IMR-90 (cell line): Measurements from ENCODE around the gene NPC1. TPM values are rescaled to one million over a fixed set of nuclear protein-coding genes. Genes with fewer than 3 reads are reported as not detected.

Experiments
- ATAC-seq: fragments of 200-7000 bp; cut with Tn5 transposase; 2 replicates; pipeline ENCODE4 v1.9.1; 2020; ENCODE audit warnings: low read depth, mild to moderate bottlenecking, moderate library complexity
- BruUV-seq: library from RNA; stranded (reverse); fragments of 400-500 nt; replicated peaks from 2 replicates; lab custom pipeline; 2021; lab: Mats Ljungman, UMichigan
- CTCF ChIA-PET: fragments of 300-600 bp; formaldehyde crosslinking; extraction: SDS; loops from one replicate; lab custom pipeline; 2021; ENCODE audit warnings: antibody characterized with exemption; lab: Yijun Ruan, JAX
- POLR2A ChIA-PET: fragments of 300-600 bp; sonication (Branson Sonifier 250); formaldehyde crosslinking; loops from one replicate; lab custom pipeline; 2022; ENCODE audit warnings: antibody characterized with exemption; ENCODE audit not compliant: unreplicated experiment; lab: Charles Lee
- DNase-seq: peaks from one replicate; pipeline ENCODE4 v3.0.0; 2013
- H2AFZ ChIP-seq: replicated peaks from 2 replicates; pipeline ENCODE3; 2013; ENCODE audit warnings: low read length, mild to moderate bottlenecking; ENCODE audit not compliant: poor library complexity
- H2AK5ac ChIP-seq: 2 replicates; pipeline ENCODE4 v1.6.1; 2013; ENCODE audit warnings: low read depth, low read length, inconsistent platforms
- H2AK9ac ChIP-seq: replicated peaks from 2 replicates; pipeline ENCODE3; 2013; ENCODE audit warnings: mild to moderate bottlenecking, low read depth, low read length, moderate library complexity; ENCODE audit not compliant: poor library complexity
- H2BK120ac ChIP-seq: 2 replicates; pipeline ENCODE4 v1.6.1; 2013; ENCODE audit warnings: low read depth, low read length, inconsistent platforms
- H2BK15ac ChIP-seq: 3 replicates; pipeline ENCODE4 v1.6.1; 2013; ENCODE audit warnings: low read depth, low read length, inconsistent platforms
- H2BK20ac ChIP-seq: 2 replicates; pipeline ENCODE4 v1.6.1; 2013; ENCODE audit warnings: low read depth, mild to moderate bottlenecking, inconsistent platforms, low read length, moderate library complexity
- H2BK5ac ChIP-seq: 2 replicates; pipeline ENCODE4 v1.6.1; 2013; ENCODE audit warnings: mild to moderate bottlenecking, low read depth, low read length, inconsistent platforms; ENCODE audit not compliant: poor library complexity, severe bottlenecking
- H3K14ac ChIP-seq: replicated peaks from 2 replicates; pipeline ENCODE4 v1.6.1; 2013; ENCODE audit warnings: low read depth, low read length, inconsistent platforms
- H3K18ac ChIP-seq: 2 replicates; pipeline ENCODE4 v1.6.1; 2013; ENCODE audit warnings: low read depth, low read length, control low read depth
- H3K23ac ChIP-seq: 2 replicates; pipeline ENCODE4 v1.6.1; 2013; ENCODE audit warnings: low read depth, low read length, inconsistent platforms
- H3K27ac ChIP-seq: 2 replicates; pipeline ENCODE4 v1.5.1; 2013; ENCODE audit warnings: mild to moderate bottlenecking, control low read depth, low read length; ENCODE audit not compliant: insufficient read depth
- H3K27me3 ChIP-seq: 2 replicates; pipeline ENCODE4 v1.6.1; 2013; ENCODE audit warnings: low read length; ENCODE audit not compliant: control insufficient read depth, insufficient read depth
- H3K36me3 ChIP-seq: 2 replicates; pipeline ENCODE4 v1.6.1; 2013; ENCODE audit warnings: low read length, mixed read lengths; ENCODE audit not compliant: control insufficient read depth, insufficient read depth
- H3K4ac ChIP-seq: 2 replicates; pipeline ENCODE4 v1.6.1; 2013; ENCODE audit warnings: low read depth, low read length, inconsistent platforms
- H3K4me1 ChIP-seq: 2 replicates; pipeline ENCODE4 v1.6.1; 2013; ENCODE audit warnings: low read length, mixed read lengths; ENCODE audit not compliant: control insufficient read depth, insufficient read depth
- H3K4me2 ChIP-seq: 2 replicates; pipeline ENCODE4 v1.6.1; 2013; ENCODE audit warnings: low read depth, mild to moderate bottlenecking, control low read depth, low read length, moderate library complexity
- H3K4me3 ChIP-seq: 2 replicates; pipeline ENCODE4 v1.5.1; 2013; ENCODE audit warnings: low read depth, mild to moderate bottlenecking, control low read depth, low read length, moderate library complexity; ENCODE audit not compliant: insufficient read depth
- H3K56ac ChIP-seq: 2 replicates; pipeline ENCODE4 v1.6.1; 2013; ENCODE audit warnings: low read length, inconsistent platforms; ENCODE audit not compliant: insufficient read depth; ENCODE audit errors: extremely low read depth
- H3K79me1 ChIP-seq, 2 experiments: 2 replicates each; pipeline ENCODE4 v1.6.1; 2013; ENCODE audit warnings: low read length in 2 of 2, inconsistent platforms in 1 of 2, low read depth in 1 of 2
- H3K9ac ChIP-seq: 2 replicates; pipeline ENCODE4 v1.6.1; 2013; ENCODE audit warnings: low read depth, low read length, control low read depth
- H3K9me1 ChIP-seq: 2 replicates; pipeline ENCODE4 v1.6.1; 2013; ENCODE audit warnings: low read length, inconsistent platforms; ENCODE audit not compliant: insufficient read depth
- H3K9me3 ChIP-seq: 2 replicates; pipeline ENCODE4 v1.6.1; 2013; ENCODE audit warnings: low read length; ENCODE audit not compliant: control insufficient read depth, insufficient read depth
- H4K20me1 ChIP-seq: 2 replicates; pipeline ENCODE4 v1.6.1; 2013; ENCODE audit warnings: low read length, inconsistent platforms; ENCODE audit not compliant: insufficient read depth
- H4K5ac ChIP-seq: 2 replicates; pipeline ENCODE4 v1.6.1; 2013; ENCODE audit warnings: mild to moderate bottlenecking, low read depth, low read length, control low read depth
- H4K8ac ChIP-seq, 2 experiments: 2 replicates each; pipeline ENCODE4 v1.6.1; 2013; ENCODE audit warnings: low read depth in 2 of 2, low read length in 2 of 2, control low read depth in 1 of 2, inconsistent platforms in 1 of 2
- H4K91ac ChIP-seq: 2 replicates; pipeline ENCODE4 v1.6.1; 2013; ENCODE audit warnings: low read depth, low read length, inconsistent platforms; ENCODE audit not compliant: insufficient read depth
- BHLHE40 ChIP-seq: fragments of 150-350 bp; IDR thresholded peaks from 2 replicates; pipeline ENCODE4 v1.6.1; 2016; ENCODE audit warnings: mild to moderate bottlenecking, low read depth, low read length
- CEBPB ChIP-seq: IDR thresholded peaks from 2 replicates; pipeline ENCODE4 v1.6.1; 2012; ENCODE audit warnings: low read depth, low read length, improper control_type of control experiment
- CHD1 ChIP-seq: IDR thresholded peaks from 2 replicates; pipeline ENCODE4 v1.6.1; 2012; ENCODE audit warnings: low read depth, low read length, improper control_type of control experiment
- CTCF ChIP-seq: conservative IDR thresholded peaks from 2 replicates; pipeline ENCODE4 v1.5.1; 2012; ENCODE audit warnings: mild to moderate bottlenecking, low read depth, low read length, improper control_type of control experiment
- FOS ChIP-seq: fragments of 150-350 bp; IDR thresholded peaks from 2 replicates; pipeline ENCODE4 v1.6.1; 2016; ENCODE audit warnings: low read depth, low read length
- MAZ ChIP-seq: IDR thresholded peaks from 2 replicates; pipeline ENCODE4 v1.6.1; 2012; ENCODE audit warnings: low read depth, mild to moderate bottlenecking, low read length, improper control_type of control experiment, moderate library complexity, borderline replicate concordance
- MXI1 ChIP-seq: IDR thresholded peaks from 2 replicates; pipeline ENCODE4 v1.6.1; 2012; ENCODE audit warnings: low read depth, mild to moderate bottlenecking, low read length, moderate library complexity, borderline replicate concordance
- NFE2L2 ChIP-seq: fragments of 150-350 bp; IDR thresholded peaks from 2 replicates; pipeline ENCODE4 v1.6.1; 2016; ENCODE audit warnings: low read depth, mild to moderate bottlenecking, low read length
- POLR2A ChIP-seq: IDR thresholded peaks from 2 replicates; pipeline ENCODE4 v1.6.1; 2012; ENCODE audit warnings: mild to moderate bottlenecking, low read depth, low read length
- RAD21 ChIP-seq: IDR thresholded peaks from 2 replicates; pipeline ENCODE4 v1.6.1; 2012; ENCODE audit warnings: low read length, improper control_type of control experiment
- RCOR1 ChIP-seq: IDR thresholded peaks from 2 replicates; pipeline ENCODE4 v1.6.1; 2012; ENCODE audit warnings: mild to moderate bottlenecking, low read length, improper control_type of control experiment; ENCODE audit not compliant: insufficient replicate concordance
- RFX5 ChIP-seq: IDR thresholded peaks from 2 replicates; pipeline ENCODE4 v1.8.0; 2012; ENCODE audit warnings: low read depth, mild to moderate bottlenecking, low read length, moderate library complexity
- SMC3 ChIP-seq: fragments of 150-350 bp; IDR thresholded peaks from 2 replicates; pipeline ENCODE4 v1.6.1; 2016; ENCODE audit warnings: low read depth, mild to moderate bottlenecking, antibody characterized with exemption, low read length, moderate library complexity
- WGBS, 2 experiments: methylation state at CpG; one replicate each; pipeline versions ENCODE4 v1.1.5 to v1.1.7; 2013; ENCODE audit warnings: missing lambda C conversion rate in 2 of 2; ENCODE audit not compliant: insufficient read length in 1 of 2; ENCODE audit errors: extremely low coverage in 2 of 2; 5-methylcytosine and 5-hydroxymethylcytosine counted together
- dilution Hi-C: fragments of 300-500 bp; cut with HindIII; formaldehyde crosslinking; loops from one replicate; pipeline ENCODE4 v1.14.3; 2018; ENCODE audit warnings: low sequenced_read_pairs; ENCODE audit not compliant: unreplicated experiment
- in situ Hi-C: fragments of 300-500 bp; cut with MboI; formaldehyde crosslinking; loops from 3 replicates; pipeline ENCODE4 v1.14.3; 2019; ENCODE audit warnings: low sequenced_read_pairs, inconsistent platforms, mixed read lengths
- intact Hi-C: fragments of 100-400 bp; cut with micrococcal nuclease; formaldehyde crosslinking; loops from 2 replicates; pipeline ENCODE4 v1.10.0; 2022
- polyA plus RNA-seq, 3 experiments: library from polyadenylated mRNA; depleted of rRNA; stranded (reverse); fragments of >200 nt; gene quantifications; 2 replicates each; pipeline ENCODE4 v1.2.3, GENCODE V29; 2012; ENCODE audit warnings: low replicate concordance in 1 of 3
- total RNA-seq: library from RNA; depleted of rRNA; stranded (reverse); fragments of >200 nt; gene quantifications from 2 replicates; pipeline ENCODE4 v1.2.3, GENCODE V29; 2012
- TF ChIP-seq, protein P1 (sequence below): fragments of 150-350 bp; IDR thresholded peaks from 2 replicates; pipeline ENCODE4 v1.6.1; 2016; ENCODE audit warnings: low read depth, mild to moderate bottlenecking, low read length, moderate library complexity, borderline replicate concordance

NPC1 gene
- total and polyA plus RNA-seq, 2 of the 4 experiments (the other 2 are of a cell fraction) = 7.5 to 7.9 TPM

- dilution Hi-C loops = no loop called here
- Histone ChIP-seq H3K9me1 (0 out of 2 replicates have a peak, but pooled peaks cover under 1% of the 10 kb centered on the region), H2AK9ac (no peak overlapping the region), H4K91ac (no peak overlapping the region), H3K4me1 (peaks cover 1% of the 10 kb centered on the region), H3K27ac (no peak overlapping the region), H3K18ac (no peak overlapping the region), H3K23ac (no peak overlapping the region), H3K9ac (no peak overlapping the region), H3K4me3 (no peak overlapping the region), H3K14ac (no peak overlapping the region), H2BK15ac (no peak overlapping the region), H3K27me3 (no peaks in the 10 kb centered on the region), H3K9me3 (0 out of 2 replicates have a peak, but pooled peaks cover 2% of the 10 kb centered on the region), H3K4ac (no peak overlapping the region), H2BK5ac (no peak overlapping the region), H2AFZ (no peak overlapping the region), H3K4me2 (no peak overlapping the region), H4K8ac (no peak overlapping the region), H3K79me1 (no peaks in the 10 kb centered on the region; a peak in 1 of 4 replicates), H2BK20ac (no peak overlapping the region), H2AK5ac (no peak overlapping the region), H3K36me3 (no peaks in the 10 kb centered on the region), H2BK120ac (no peak overlapping the region), H4K20me1 (no peaks in the 10 kb centered on the region), H3K56ac (no peak overlapping the region), H4K5ac (no peak overlapping the region)
- intact Hi-C loops = no loop called here
- 43% methylated on average over 1 of the region's 1 CpG; no CpG with 5 or more reads in 1 of the 2 experiments for WGBS, 2 experiments
- CTCF ChIA-PET = interaction anchor here (0.6 kb wide), 1 partner anchor 380 kb away, joined by 4 read pairs; no protein-coding TSS in a partner anchor
- TF ChIP-seq MXI1 (no peak), CTCF (no peak), CEBPB (no peak), MAZ (no peak), FOS (no peak), RFX5 (no peak), CHD1 (no peak), RAD21 (no peak), RCOR1 (no peak), NFE2L2 (no peak), POLR2A (no peak), BHLHE40 (no peak), SMC3 (no peak)
- TF ChIP-seq, protein P1, sequence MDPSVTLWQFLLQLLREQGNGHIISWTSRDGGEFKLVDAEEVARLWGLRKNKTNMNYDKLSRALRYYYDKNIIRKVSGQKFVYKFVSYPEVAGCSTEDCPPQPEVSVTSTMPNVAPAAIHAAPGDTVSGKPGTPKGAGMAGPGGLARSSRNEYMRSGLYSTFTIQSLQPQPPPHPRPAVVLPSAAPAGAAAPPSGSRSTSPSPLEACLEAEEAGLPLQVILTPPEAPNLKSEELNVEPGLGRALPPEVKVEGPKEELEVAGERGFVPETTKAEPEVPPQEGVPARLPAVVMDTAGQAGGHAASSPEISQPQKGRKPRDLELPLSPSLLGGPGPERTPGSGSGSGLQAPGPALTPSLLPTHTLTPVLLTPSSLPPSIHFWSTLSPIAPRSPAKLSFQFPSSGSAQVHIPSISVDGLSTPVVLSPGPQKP = no peak
- BruUV-seq = no TSS peak
- ATAC-seq = no peak
- in situ Hi-C loops = no loop called here
- POLR2A ChIA-PET = no interaction called here
- DNase-seq = no peak
These were observed 92.7 kb downstream of the NPC1 start for GRCh38 chr18:23493654-23494053.
